Smooth muscle cell (in vitro differentiated cells): ENCODE measurements around the gene LRRC43. TPM values are rescaled to one million over a fixed set of nuclear protein-coding genes. Genes with fewer than 3 reads are reported as not detected.

Experiments used
- DNase-seq: peaks from one replicate; lab custom pipeline; 2025; ENCODE audit not compliant: unreplicated experiment; lab: John Stamatoyannopoulos, UW
- H2AFZ ChIP-seq: fragments of 200-600 bp; sonication (generic); 2 replicates; pipeline ENCODE4 v1.6.0; 2016; ENCODE audit warnings: antibody characterized with exemption, low read depth, mild to moderate bottlenecking
- H3F3A ChIP-seq: fragments of 200-600 bp; sonication (generic); 2 replicates; pipeline ENCODE4 v1.6.0; 2017; ENCODE audit warnings: antibody characterized with exemption, low read depth
- H3K27ac ChIP-seq: fragments of 200-600 bp; sonication (generic); 2 replicates; pipeline ENCODE4 v1.5.1; 2016; ENCODE audit warnings: low read depth, mild to moderate bottlenecking
- H3K27me3 ChIP-seq: fragments of 200-600 bp; sonication (generic); 2 replicates; pipeline ENCODE4 v1.6.1; 2016; ENCODE audit warnings: low read depth, mild to moderate bottlenecking
- H3K36me3 ChIP-seq: fragments of 200-600 bp; sonication (generic); 2 replicates; pipeline ENCODE4 v1.5.1; 2016; ENCODE audit warnings: low read depth
- H3K4me1 ChIP-seq: fragments of 200-600 bp; sonication (generic); 2 replicates; pipeline ENCODE4 v1.5.1; 2016; ENCODE audit warnings: low read depth
- H3K4me2 ChIP-seq: fragments of 200-600 bp; sonication (generic); 2 replicates; pipeline ENCODE4 v1.6.0; 2016; ENCODE audit warnings: mild to moderate bottlenecking
- H3K4me3 ChIP-seq: fragments of 200-600 bp; sonication (generic); 2 replicates; pipeline ENCODE4 v1.5.1; 2016; ENCODE audit warnings: mild to moderate bottlenecking
- H3K79me2 ChIP-seq: fragments of 200-600 bp; sonication (generic); 2 replicates; pipeline ENCODE4 v1.6.0; 2016; ENCODE audit warnings: low read depth, mild to moderate bottlenecking
- H3K9ac ChIP-seq: fragments of 200-600 bp; sonication (generic); 2 replicates; pipeline ENCODE4 v1.6.0; 2016; ENCODE audit warnings: low read depth
- H3K9me3 ChIP-seq: fragments of 200-600 bp; sonication (generic); replicated peaks from 2 replicates; pipeline ENCODE4 v1.5.1; 2016; ENCODE audit warnings: low read depth
- H4K20me1 ChIP-seq: fragments of 200-600 bp; sonication (generic); 2 replicates; pipeline ENCODE4 v1.6.0; 2016; ENCODE audit warnings: low read depth
- WGBS: methylation state at CpG from one replicate; pipeline ENCODE4 v1.1.7; 2016; ENCODE audit warnings: low lambda C conversion rate; 5-methylcytosine and 5-hydroxymethylcytosine counted together
- polyA plus RNA-seq: library from polyadenylated mRNA; unstranded; fragments of >200 nt; fragmentation: Nextera tagmentation; extraction: Ambion mirVana; gene quantifications from 2 replicates; pipeline ENCODE4 v1.2.1, GENCODE V29; 2016
- total RNA-seq: library from RNA; depleted of rRNA; stranded (reverse); fragments of >200 nt; gene quantifications from 2 replicates; pipeline ENCODE4 v1.2.3, GENCODE V29; 2014
- TF ChIP-seq, protein P1 (sequence below): fragments of 200-600 bp; sonication (generic); IDR thresholded peaks from 2 replicates; pipeline ENCODE4 v1.5.1; 2017; ENCODE audit warnings: borderline replicate concordance, mild to moderate bottlenecking, antibody characterized with exemption; ENCODE audit not compliant: insufficient read depth, poor library complexity, severe bottlenecking

LRRC43 gene
- total and polyA plus RNA-seq, 2 experiments from 2014 or later, result 0.38 TPM; not detected in 1

DNA sequence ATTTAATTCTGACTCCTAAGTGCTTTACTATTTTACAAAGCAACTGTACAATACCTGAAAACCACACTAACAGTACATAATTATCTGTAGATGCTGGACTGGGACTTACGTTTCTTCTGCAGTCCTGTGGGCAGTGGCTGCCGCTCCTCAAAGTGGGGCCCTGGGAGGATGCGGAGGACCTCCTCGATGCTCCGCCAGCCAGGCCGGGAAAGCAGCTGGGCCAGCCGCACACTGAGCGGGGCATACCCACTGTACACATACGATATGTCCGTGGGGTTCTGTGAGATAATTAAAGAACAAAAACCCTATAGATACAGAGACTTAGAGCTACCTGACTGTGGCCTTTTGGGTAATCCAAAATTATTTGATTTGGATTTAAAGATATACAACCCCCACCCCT is 49.8 kb downstream of the LRRC43 start:
- Histone ChIP-seq H3K9me3 (no peaks in the 10 kb centered on the region), H3K27me3 (no peaks in the 10 kb centered on the region), H3K4me3 (no peak overlapping the region), H3K4me2 (no peak overlapping the region), H3K27ac (no peak overlapping the region), H3K79me2 (no peaks in the 10 kb centered on the region), H3K9ac (no peak overlapping the region), H2AFZ (no peak overlapping the region), H3F3A (no peaks in the 10 kb centered on the region), H4K20me1 (no peaks in the 10 kb centered on the region), H3K36me3 (peaks cover 6% of the 10 kb centered on the region), H3K4me1 (no peaks in the 10 kb centered on the region)
- no peak for DNase-seq
- 97% methylated on average over 10 of the region's 10 CpGs for WGBS
- TF ChIP-seq, protein P1, sequence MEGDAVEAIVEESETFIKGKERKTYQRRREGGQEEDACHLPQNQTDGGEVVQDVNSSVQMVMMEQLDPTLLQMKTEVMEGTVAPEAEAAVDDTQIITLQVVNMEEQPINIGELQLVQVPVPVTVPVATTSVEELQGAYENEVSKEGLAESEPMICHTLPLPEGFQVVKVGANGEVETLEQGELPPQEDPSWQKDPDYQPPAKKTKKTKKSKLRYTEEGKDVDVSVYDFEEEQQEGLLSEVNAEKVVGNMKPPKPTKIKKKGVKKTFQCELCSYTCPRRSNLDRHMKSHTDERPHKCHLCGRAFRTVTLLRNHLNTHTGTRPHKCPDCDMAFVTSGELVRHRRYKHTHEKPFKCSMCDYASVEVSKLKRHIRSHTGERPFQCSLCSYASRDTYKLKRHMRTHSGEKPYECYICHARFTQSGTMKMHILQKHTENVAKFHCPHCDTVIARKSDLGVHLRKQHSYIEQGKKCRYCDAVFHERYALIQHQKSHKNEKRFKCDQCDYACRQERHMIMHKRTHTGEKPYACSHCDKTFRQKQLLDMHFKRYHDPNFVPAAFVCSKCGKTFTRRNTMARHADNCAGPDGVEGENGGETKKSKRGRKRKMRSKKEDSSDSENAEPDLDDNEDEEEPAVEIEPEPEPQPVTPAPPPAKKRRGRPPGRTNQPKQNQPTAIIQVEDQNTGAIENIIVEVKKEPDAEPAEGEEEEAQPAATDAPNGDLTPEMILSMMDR, result no peak

DNA sequence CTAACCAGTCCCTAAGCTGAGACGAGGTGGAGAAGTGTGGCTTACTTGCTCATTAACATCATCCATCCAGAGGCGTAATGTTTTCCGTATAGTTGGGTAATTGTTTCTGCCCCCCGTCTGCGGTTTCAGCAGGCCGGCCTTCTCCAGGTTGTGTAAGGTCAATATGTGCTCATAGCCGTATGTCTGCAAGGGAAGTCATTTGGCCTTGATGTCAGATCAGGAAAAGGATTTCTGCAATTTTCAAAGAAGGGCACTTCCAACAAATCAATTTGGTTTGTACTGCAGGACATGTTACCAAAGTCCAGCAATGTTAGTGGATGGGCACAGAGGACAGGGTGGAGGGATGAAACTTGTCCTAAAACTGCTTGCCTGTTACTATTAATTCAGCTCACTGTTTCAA is 52.8 kb downstream of the LRRC43 start:
- H2AFZ ChIP-seq, result no peak overlapping the region
- TF ChIP-seq, protein P1, result no peak
- no peaks in the 10 kb centered on the region for H3F3A ChIP-seq
- peaks cover 6% of the 10 kb centered on the region for H3K36me3 ChIP-seq
- H3K27ac ChIP-seq, result no peak overlapping the region
- H3K79me2 ChIP-seq, result no peaks in the 10 kb centered on the region
- H3K4me1 ChIP-seq, result no peaks in the 10 kb centered on the region
- no peak for DNase-seq
- no peaks in the 10 kb centered on the region for H3K27me3 ChIP-seq
- H4K20me1 ChIP-seq, result no peaks in the 10 kb centered on the region
- 95% methylated on average over 7 of the region's 7 CpGs for WGBS
- H3K4me2 ChIP-seq, result no peak overlapping the region
- H3K9ac ChIP-seq, result no peak overlapping the region
- no peak overlapping the region for H3K4me3 ChIP-seq
- no peaks in the 10 kb centered on the region for H3K9me3 ChIP-seq

DNA sequence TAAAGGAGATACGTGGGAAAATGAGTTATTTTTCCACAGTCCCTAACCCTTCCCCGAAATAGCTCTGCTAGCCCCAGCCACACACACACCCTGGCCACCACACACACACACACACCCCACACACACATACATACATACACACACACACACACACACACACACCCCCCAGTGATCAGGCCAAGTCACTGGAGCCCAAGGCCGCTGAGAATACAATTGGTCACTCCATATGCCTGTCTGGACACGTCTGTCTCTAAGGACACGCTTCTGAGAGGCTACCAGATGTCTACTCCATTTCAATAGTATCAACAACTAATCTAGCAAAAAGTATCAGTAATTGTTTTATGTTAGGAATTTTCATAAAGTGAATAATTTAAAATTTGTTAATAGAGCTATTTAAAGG is 55.9 kb downstream of the LRRC43 start:
- H3K9me3 ChIP-seq, result no peaks in the 10 kb centered on the region
- no peaks in the 10 kb centered on the region for H3F3A ChIP-seq
- H3K4me1 ChIP-seq, result no peaks in the 10 kb centered on the region
- no peaks in the 10 kb centered on the region for H3K36me3 ChIP-seq
- WGBS, result 91% methylated on average over 5 of the region's 5 CpGs
- no peak overlapping the region for H2AFZ ChIP-seq
- H3K27me3 ChIP-seq, result no peaks in the 10 kb centered on the region
- no peak for DNase-seq
- H4K20me1 ChIP-seq, result no peaks in the 10 kb centered on the region
- H3K79me2 ChIP-seq, result no peaks in the 10 kb centered on the region
- no peak overlapping the region for H3K4me2 ChIP-seq
- TF ChIP-seq, protein P1, result no peak
- H3K27ac ChIP-seq, result no peak overlapping the region
- H3K9ac ChIP-seq, result no peak overlapping the region
- H3K4me3 ChIP-seq, result no peak overlapping the region

DNA sequence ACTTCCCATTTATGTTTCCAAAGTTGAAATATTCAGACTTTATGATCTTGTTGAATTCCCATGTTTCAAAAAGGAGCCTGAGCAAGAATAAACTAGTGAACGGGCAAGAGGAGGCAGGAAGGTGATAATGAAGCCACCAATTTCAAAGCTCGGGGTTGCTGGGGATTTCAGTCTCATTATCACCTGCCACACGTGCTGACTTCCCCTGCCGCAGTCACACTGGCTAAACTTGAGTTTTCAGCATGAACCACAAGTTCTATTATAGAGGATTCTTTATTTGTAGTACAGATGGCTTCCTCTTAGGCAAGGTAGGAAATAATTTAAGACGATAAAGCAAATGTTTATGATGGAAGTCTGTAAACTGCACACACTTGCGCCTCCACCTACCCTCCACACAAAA is 61.0 kb downstream of the LRRC43 start:
- Histone ChIP-seq H3K9me3 (peaks cover 3% of the 10 kb centered on the region), H3K27me3 (no peaks in the 10 kb centered on the region), H3K79me2 (no peaks in the 10 kb centered on the region), H3F3A (no peaks in the 10 kb centered on the region), H3K4me1 (no peaks in the 10 kb centered on the region), H4K20me1 (no peaks in the 10 kb centered on the region), H3K4me3 (no peak overlapping the region), H3K9ac (no peak overlapping the region), H3K4me2 (no peak overlapping the region), H3K36me3 (no peaks in the 10 kb centered on the region), H2AFZ (no peak overlapping the region), H3K27ac (no peak overlapping the region)
- TF ChIP-seq, protein P1, result no peak
- no peak for DNase-seq
- WGBS, result 94% methylated on average over 6 of the region's 6 CpGs
